Measurements from ENCODE around the gene CELA3B.
"Not testable (repeated sequence)": the region's sequence is repeated elsewhere in the genome, so short reads cannot be mapped to it uniquely, and the experiment has no call there.

Gene CELA3B

DNA sequence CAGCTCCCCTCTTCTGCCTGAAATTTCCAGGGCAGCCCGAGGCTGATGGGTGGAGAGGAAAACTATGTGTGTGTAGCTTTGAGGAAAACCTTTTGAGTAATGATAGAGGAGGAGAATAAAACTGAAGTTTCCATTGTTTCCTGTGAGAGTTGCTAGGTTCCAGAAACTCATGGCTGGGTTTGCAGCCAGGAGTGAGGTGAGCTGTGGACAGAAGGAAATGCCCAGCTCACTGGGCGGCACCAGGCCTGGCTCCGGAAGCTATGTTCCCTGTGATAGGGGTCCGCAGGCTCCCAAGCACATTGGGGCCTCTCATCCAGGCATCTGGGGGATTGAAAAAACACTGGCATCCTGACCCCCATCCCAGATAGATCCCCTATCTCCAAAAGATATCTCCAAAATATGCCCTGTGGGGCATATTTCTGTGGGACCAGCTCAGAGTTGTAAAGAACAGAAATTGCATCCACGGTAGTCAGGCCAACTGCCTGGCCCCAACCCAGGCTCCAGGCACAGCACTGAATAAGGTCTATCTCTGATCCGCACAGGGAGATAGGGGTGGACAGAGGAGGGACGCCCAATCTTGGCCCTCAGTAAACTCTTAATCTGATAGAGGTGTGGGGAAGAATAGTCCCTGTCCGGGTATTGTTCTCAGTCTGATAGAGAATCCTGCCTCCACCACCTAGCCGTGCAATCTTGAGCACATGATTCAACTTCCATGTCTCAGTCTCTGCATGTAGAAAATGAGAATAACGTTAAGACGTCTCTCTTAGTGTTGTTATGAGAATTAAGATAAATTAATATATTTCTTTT is 37.9 kb upstream of the CELA3B start:
- Histone ChIP-seq H3K27ac (peak overlapping the region; percentile 85 to 99), H3K4me3 (peak overlapping the region; percentile 36)
- no peak for DNase-seq (ENCODE audit: low spot score)
- TF ChIP-seq, protein P1, sequence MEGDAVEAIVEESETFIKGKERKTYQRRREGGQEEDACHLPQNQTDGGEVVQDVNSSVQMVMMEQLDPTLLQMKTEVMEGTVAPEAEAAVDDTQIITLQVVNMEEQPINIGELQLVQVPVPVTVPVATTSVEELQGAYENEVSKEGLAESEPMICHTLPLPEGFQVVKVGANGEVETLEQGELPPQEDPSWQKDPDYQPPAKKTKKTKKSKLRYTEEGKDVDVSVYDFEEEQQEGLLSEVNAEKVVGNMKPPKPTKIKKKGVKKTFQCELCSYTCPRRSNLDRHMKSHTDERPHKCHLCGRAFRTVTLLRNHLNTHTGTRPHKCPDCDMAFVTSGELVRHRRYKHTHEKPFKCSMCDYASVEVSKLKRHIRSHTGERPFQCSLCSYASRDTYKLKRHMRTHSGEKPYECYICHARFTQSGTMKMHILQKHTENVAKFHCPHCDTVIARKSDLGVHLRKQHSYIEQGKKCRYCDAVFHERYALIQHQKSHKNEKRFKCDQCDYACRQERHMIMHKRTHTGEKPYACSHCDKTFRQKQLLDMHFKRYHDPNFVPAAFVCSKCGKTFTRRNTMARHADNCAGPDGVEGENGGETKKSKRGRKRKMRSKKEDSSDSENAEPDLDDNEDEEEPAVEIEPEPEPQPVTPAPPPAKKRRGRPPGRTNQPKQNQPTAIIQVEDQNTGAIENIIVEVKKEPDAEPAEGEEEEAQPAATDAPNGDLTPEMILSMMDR (IDR thresholded peaks at IDR 0.05): no peak

GRCh38 chr1:21939650-21940374 is 37.0 kb upstream of the CELA3B start:
- DNase-seq (ENCODE audit: low spot score): peak; percentile 97
- Histone ChIP-seq H3K4me3 (no peak overlapping the region), H3K27ac (peak overlapping the region; percentile 85 to 99)
- TF ChIP-seq, protein P1 (IDR thresholded peaks at IDR 0.05): peak; percentile 24

- TF ChIP-seq, protein P1 (IDR thresholded peaks at IDR 0.05): no peak
- H3K4me3 ChIP-seq: no peak overlapping the region
- DNase-seq (ENCODE audit: low spot score): no peak
- H3K27ac ChIP-seq: peak overlapping the region; percentile 85 to 99
These were observed 36.3 kb upstream of the CELA3B start for GRCh38 chr1:21940492-21940891.

GRCh38 chr1:21941370-21941769 is 35.5 kb upstream of the CELA3B start:
- peak overlapping the region; percentile 66 to 99 for H3K27ac ChIP-seq
- no peak for DNase-seq (ENCODE audit: low spot score)
- H3K4me3 ChIP-seq: no peak overlapping the region
- TF ChIP-seq, protein P1 (IDR thresholded peaks at IDR 0.05): no peak

GRCh38 chr1:21942464-21942863 is 34.4 kb upstream of the CELA3B start:
- TF ChIP-seq, protein P1 (IDR thresholded peaks at IDR 0.05): no peak
- DNase-seq (ENCODE audit: low spot score): no peak
- Histone ChIP-seq H3K4me3 (no peak overlapping the region), H3K27ac (peak overlapping the region; percentile 66 to 99)

GRCh38 chr1:21942959-21943640 is 33.7 kb upstream of the CELA3B start:
- DNase-seq (ENCODE audit: low spot score); H3K4me3 ChIP-seq: not testable (repeated sequence)
- peak overlapping the region; percentile 66 to 99 for H3K27ac ChIP-seq

DNA sequence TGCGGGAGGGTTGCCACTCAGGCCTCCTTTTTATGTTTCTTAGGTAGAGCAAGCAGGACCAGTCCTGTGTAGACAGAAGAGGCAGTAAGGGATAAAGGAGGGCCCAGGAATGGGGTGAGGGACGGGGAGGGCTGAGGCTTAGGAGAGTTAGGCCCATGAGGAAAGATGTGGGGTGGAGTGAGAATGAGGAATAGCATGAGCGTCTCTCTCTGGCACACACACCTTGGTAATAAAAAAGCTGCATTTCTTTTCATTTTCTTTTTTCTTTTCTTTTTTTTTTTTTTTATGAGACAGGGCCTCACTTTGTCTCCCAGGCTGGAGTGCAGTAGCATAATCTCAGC is 32.1 kb upstream of the CELA3B start:
- DNase-seq (ENCODE audit: low spot score): no peak
- TF ChIP-seq, protein P1 (IDR thresholded peaks at IDR 0.05): no peak
- Histone ChIP-seq H3K27ac (no peak overlapping the region), H3K4me3 (no peak overlapping the region)
